DOHH2 (cell line): ENCODE measurements around the gene FAM181A.

Source experiments
- EZH2phosphoT487 ChIP-seq: fragments of 200-600 bp; sonication (generic); IDR thresholded peaks from 2 replicates; pipeline ENCODE4 v1.6.1; 2017; ENCODE audit warnings: borderline replicate concordance, mild to moderate bottlenecking, antibody characterized with exemption, low read length, moderate library complexity, mixed read lengths
- TF ChIP-seq, protein P1 (sequence below): fragments of 200-600 bp; sonication (generic); IDR thresholded peaks from one replicate; pipeline ENCODE4 v1.5.1; 2014; ENCODE audit warnings: antibody characterized with exemption, mild to moderate bottlenecking, low read depth, low read length; ENCODE audit not compliant: poor library complexity, severe bottlenecking

DNA sequence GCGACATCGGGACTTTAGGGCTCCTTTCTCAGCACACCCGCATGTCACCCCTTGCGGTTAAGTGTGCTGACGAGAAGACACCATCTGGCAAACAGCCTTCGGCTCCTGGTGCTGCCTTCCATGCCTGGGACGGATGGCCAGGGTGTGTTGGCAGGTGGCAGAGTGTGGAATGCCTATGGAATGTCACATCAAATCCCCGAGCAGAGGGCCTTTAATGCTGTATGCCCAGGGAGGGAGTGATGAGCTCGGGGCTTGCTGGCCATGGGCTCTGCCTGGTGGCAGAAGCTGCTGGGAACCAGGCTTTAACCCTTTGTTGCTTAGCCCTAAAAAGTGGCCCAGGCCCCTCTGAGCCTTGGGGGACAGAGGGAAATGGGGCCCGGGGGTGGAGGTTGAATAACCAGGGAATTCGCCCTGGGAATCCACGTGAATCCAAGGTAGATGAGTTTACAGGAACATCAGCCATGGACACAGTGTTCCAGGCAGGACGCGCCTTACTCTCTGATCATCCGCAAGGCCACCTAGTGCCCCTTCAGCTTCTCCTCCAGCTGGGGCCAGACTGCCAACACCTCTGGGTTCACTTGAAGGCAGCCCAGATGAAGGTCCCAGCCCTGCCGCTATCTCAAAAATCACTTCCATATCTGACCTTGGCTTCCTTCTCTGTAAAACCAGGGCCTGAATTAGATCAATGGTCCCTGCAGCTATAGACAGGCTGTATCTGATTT is 17.4 kb downstream of the FAM181A start:
- TF ChIP-seq, protein P1, sequence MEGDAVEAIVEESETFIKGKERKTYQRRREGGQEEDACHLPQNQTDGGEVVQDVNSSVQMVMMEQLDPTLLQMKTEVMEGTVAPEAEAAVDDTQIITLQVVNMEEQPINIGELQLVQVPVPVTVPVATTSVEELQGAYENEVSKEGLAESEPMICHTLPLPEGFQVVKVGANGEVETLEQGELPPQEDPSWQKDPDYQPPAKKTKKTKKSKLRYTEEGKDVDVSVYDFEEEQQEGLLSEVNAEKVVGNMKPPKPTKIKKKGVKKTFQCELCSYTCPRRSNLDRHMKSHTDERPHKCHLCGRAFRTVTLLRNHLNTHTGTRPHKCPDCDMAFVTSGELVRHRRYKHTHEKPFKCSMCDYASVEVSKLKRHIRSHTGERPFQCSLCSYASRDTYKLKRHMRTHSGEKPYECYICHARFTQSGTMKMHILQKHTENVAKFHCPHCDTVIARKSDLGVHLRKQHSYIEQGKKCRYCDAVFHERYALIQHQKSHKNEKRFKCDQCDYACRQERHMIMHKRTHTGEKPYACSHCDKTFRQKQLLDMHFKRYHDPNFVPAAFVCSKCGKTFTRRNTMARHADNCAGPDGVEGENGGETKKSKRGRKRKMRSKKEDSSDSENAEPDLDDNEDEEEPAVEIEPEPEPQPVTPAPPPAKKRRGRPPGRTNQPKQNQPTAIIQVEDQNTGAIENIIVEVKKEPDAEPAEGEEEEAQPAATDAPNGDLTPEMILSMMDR, result no peak
- no peak for TF ChIP-seq EZH2phosphoT487
